Suprapubic skin (tissue), 3 donors: ENCODE results near the gene ISOC1.

Experiments
- EP300 ChIP-seq: sonication (generic); formaldehyde crosslinking; IDR thresholded peaks from one replicate; pipeline ENCODE4 v1.6.1; 2017; ENCODE audit warnings: antibody characterized with exemption
- POLR2A ChIP-seq, 2 donors: fragments of 450-650 bp; IDR thresholded peaks; one replicate each; pipeline ENCODE4 v1.6.1; 2017; ENCODE audit warnings: antibody characterized with exemption in 2 of 2, mild to moderate bottlenecking in 2 of 2, moderate library complexity in 2 of 2
- TF ChIP-seq, protein P1 (sequence below), 2 donors: fragments of 200-600 bp in 1 of 2; fragments of 450-650 bp in 1 of 2; sonication (generic) in 1 of 2; IDR thresholded peaks; one replicate each; pipeline ENCODE4 v1.5.1; 2016 to 2019; ENCODE audit warnings: antibody characterized with exemption in 2 of 2, mild to moderate bottlenecking in 1 of 2, moderate library complexity in 1 of 2

DNA sequence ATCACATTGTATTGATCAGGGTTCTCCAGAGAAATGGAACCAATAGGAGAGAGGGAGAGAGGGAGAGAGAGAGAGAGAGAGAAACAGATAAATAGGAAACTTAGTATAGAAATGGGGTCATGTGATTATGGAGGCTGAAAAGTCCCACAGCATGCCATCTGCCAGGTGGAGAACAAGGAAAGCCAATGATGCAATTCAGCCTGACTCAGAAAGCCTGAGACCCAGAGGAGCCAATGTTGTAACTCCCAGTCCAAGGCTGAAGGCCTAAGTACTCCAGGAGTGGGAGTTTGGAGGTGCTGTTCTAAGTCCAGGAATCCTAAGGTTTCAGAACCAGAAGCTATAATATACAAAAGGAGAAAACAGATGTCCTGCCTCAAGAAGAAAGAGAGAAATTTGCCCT, 48.4 kb upstream of the ISOC1 start:
- TF ChIP-seq POLR2A (IDR thresholded peaks at IDR 0.05) (no peak), EP300 (no peak)
- TF ChIP-seq, protein P1, sequence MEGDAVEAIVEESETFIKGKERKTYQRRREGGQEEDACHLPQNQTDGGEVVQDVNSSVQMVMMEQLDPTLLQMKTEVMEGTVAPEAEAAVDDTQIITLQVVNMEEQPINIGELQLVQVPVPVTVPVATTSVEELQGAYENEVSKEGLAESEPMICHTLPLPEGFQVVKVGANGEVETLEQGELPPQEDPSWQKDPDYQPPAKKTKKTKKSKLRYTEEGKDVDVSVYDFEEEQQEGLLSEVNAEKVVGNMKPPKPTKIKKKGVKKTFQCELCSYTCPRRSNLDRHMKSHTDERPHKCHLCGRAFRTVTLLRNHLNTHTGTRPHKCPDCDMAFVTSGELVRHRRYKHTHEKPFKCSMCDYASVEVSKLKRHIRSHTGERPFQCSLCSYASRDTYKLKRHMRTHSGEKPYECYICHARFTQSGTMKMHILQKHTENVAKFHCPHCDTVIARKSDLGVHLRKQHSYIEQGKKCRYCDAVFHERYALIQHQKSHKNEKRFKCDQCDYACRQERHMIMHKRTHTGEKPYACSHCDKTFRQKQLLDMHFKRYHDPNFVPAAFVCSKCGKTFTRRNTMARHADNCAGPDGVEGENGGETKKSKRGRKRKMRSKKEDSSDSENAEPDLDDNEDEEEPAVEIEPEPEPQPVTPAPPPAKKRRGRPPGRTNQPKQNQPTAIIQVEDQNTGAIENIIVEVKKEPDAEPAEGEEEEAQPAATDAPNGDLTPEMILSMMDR (IDR thresholded peaks at IDR 0.05): no peak
